K562 (cell line): ENCODE measurements around the gene EFHC1. TPM values are rescaled to one million over a fixed set of nuclear protein-coding genes. Genes with fewer than 3 reads are reported as not detected.

Experiments used
- AFF4 ChIP-seq: sonication (generic); formaldehyde crosslinking; IDR thresholded peaks from 2 replicates; pipeline ENCODE4 v1.8.0; 2023; ENCODE audit warnings: mild to moderate bottlenecking, missing genetic modification reagents
- CBX3 ChIP-seq, 2 experiments: IDR thresholded peaks; 1 replicate in 1 of 2; 2 replicates in 1 of 2; pipeline ENCODE4 v1.6.1; 2012; ENCODE audit warnings: inconsistent platforms in 2 of 2, low read length in 2 of 2, borderline replicate concordance in 1 of 2, control low read depth in 1 of 2
- HDAC3 ChIP-seq: fragments of 450-650 bp; IDR thresholded peaks from 2 replicates; pipeline ENCODE4 v1.6.1; 2018; ENCODE audit warnings: borderline replicate concordance, mild to moderate bottlenecking, moderate library complexity; ENCODE audit not compliant: partially characterized antibody
- MIER1 ChIP-seq: fragments of 450-650 bp; IDR thresholded peaks from 2 replicates; pipeline ENCODE4 v1.6.1; 2016; ENCODE audit warnings: antibody characterized with exemption, mild to moderate bottlenecking, low read depth
- NRF1 ChIP-seq, 2 experiments: fragments of 450-650 bp; IDR thresholded peaks in 1 of 2; conservative IDR thresholded peaks in 1 of 2; 2 replicates each; pipeline ENCODE4 v1.6.1; 2014; ENCODE audit warnings: mild to moderate bottlenecking in 2 of 2
- PKNOX1 ChIP-seq: fragments of 450-650 bp; IDR thresholded peaks from 2 replicates; pipeline ENCODE4 v1.6.1; 2016
- POLR2G ChIP-seq: fragments of 200-400 bp; formaldehyde crosslinking; IDR thresholded peaks from 2 replicates; pipeline ENCODE4 v1.6.1; 2017; ENCODE audit warnings: low read depth, mild to moderate bottlenecking, antibody characterized with exemption, low read length, moderate library complexity
- RBM39 ChIP-seq: fragments of 200-400 bp; formaldehyde crosslinking; optimal IDR thresholded peaks from 2 replicates; pipeline ENCODE3; 2018; ENCODE audit warnings: low read depth, low read length
- TCFL5 ChIP-seq: fragments of 250-450 bp; sonication (Bioruptor Pico); conservative IDR thresholded peaks from 2 replicates; pipeline ENCODE4 v1.6.1; 2021; ENCODE audit warnings: mild to moderate bottlenecking, moderate library complexity, matching md5 sums
- YBX1 ChIP-seq: fragments of 450-650 bp; IDR thresholded peaks from 2 replicates; pipeline ENCODE4 v1.7.1; 2016; ENCODE audit warnings: mild to moderate bottlenecking
- ZBTB33 ChIP-seq: sonication (generic); formaldehyde crosslinking; IDR thresholded peaks from 2 replicates; pipeline ENCODE4 v1.8.1; 2023; ENCODE audit warnings: mild to moderate bottlenecking, missing genetic modification reagents
- polyA plus RNA-seq, 8 experiments: library from polyadenylated mRNA; depleted of rRNA in 4 of 8; stranded (reverse) in 5 of 8; unstranded in 3 of 8; fragments of >200 nt; fragmentation: Nextera tagmentation in 2 of 8; fragmentation: Illumina TruSeq in 1 of 8; extraction: Ambion mirVana in 2 of 8; extraction: Trizol in 1 of 8; gene quantifications; 2 replicates each; pipeline versions ENCODE4 v1.2.1 to v1.2.3, GENCODE V29; 2011 to 2014; ENCODE audit warnings: inconsistent platforms in 1 of 8, missing spikeins in 1 of 8
- total RNA-seq, 7 experiments: library from RNA; depleted of rRNA in 6 of 7; stranded (reverse); fragments of >200 nt in 6 of 7; fragmentation: Illumina TruSeq in 2 of 7; extraction: Trizol in 2 of 7; gene quantifications; 2 replicates each; pipeline versions ENCODE4 v1.2.1 to v1.2.3, GENCODE V29; 2011 to 2021; ENCODE audit warnings: low replicate concordance in 1 of 7
- TF ChIP-seq, protein P1 (sequence below), 2 experiments: fragments of 250-450 bp in 1 of 2; fragments of 450-650 bp in 1 of 2; sonication (Bioruptor Pico) in 1 of 2; IDR thresholded peaks; 2 replicates each; pipeline versions ENCODE4 v1.6.1 to v1.8.0; 2016 to 2021; ENCODE audit warnings: mild to moderate bottlenecking in 2 of 2, moderate library complexity in 2 of 2, missing compliant biosample characterization in 1 of 2, missing genetic modification characterization in 1 of 2
- TF ChIP-seq, protein P2 (sequence below), 2 experiments: fragments of 450-650 bp in 1 of 2; sonication (generic) in 1 of 2; formaldehyde crosslinking in 1 of 2; IDR thresholded peaks in 1 of 2; conservative IDR thresholded peaks in 1 of 2; 2 replicates each; pipeline versions ENCODE4 v1.6.1 to v1.8.1; 2016 to 2023; ENCODE audit warnings: mild to moderate bottlenecking in 2 of 2, moderate library complexity in 2 of 2, inconsistent platforms in 1 of 2, missing genetic modification reagents in 1 of 2
- TF ChIP-seq, protein P3 (sequence below): fragments of 450-650 bp; IDR thresholded peaks from 2 replicates; pipeline ENCODE4 v1.6.1; 2016; ENCODE audit warnings: antibody characterized with exemption

EFHC1 gene
- total and polyA plus RNA-seq, 9 of the 15 experiments (the other 6 are each of a cell fraction or from before 2014, with no cell fraction given) = 9.5 to 31.0 (median 14.9) TPM

DNA sequence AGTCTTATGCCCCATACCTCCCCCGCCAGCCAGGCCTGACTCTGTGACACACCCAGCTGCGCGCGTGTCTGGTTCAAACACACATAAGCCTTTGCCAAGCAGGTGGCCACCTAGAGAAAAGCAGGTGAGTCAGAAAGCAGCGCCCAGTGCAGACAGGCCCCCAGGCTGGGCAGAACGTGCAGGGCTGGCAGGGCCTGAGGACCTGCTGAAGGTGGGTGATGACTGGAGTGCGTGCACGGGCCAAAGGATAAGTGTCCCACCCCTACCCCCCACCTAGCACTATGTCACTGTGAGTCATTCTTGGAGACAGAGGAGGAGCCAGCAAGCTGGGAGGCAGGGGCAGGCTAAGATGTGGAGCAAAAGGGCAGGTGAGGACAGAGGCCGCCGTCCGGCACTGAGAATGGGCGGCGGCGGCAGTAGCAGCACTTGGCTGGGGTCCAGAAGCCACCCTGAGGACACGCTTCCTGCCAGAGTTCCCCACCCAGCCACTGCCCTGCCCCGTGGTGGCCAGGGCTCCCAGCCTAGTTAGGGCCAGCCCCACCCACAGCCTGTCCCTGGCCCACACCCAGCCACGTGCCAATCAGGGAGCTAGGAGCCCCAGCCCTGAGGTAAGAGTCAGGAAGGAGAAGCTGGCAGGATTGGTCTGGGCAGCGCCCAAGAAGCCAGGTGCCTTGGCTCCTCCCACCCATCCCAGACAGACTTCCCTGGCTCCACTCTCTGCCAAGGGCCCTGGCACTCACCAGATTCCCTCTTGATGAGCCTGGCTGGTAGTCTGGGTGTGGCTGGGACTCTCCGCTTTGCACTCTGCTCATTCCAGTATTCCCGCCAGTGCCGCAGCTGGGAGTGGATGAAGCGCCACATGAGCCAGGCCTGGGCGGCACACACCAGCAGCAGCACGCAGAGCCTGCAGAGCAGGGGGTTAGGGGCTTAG is 84.0 kb downstream of the EFHC1 start (continued):
- TF ChIP-seq, protein P1, sequence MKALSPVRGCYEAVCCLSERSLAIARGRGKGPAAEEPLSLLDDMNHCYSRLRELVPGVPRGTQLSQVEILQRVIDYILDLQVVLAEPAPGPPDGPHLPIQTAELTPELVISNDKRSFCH (CRISPR knock-in tag; IDR thresholded peaks at IDR 0.05) = no peak
- TF ChIP-seq, protein P1 (tag; IDR thresholded peaks at IDR 0.05) = 0 out of 2 replicates have a peak, but pooled peaks have one; percentile 21
- TF ChIP-seq HDAC3 (peak; percentile 24), NRF1 (conservative IDR thresholded peaks at IDR 0.05 in 1 of 2, IDR thresholded peaks at IDR 0.05 in 1 of 2) (peak; percentile 69 to 77), PKNOX1 (peak; percentile 73), TCFL5 (no peak), RBM39 (no peak), MIER1 (no peak), POLR2G (peak; percentile 68), ZBTB33 (CRISPR knock-in tag) (peak; percentile 99), AFF4 (CRISPR knock-in tag) (no peak), YBX1 (no peak), CBX3 (IDR thresholded peaks at IDR 0.05; ENCODE audit: borderline replicate concordance in 1 of 2, low read length in 2 of 2) (peak in 1 of 2 experiments; percentile 31; a peak in 1 of 3 replicates)
- TF ChIP-seq, protein P2, sequence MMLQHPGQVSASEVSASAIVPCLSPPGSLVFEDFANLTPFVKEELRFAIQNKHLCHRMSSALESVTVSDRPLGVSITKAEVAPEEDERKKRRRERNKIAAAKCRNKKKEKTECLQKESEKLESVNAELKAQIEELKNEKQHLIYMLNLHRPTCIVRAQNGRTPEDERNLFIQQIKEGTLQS (IDR thresholded peaks at IDR 0.05) = peak; percentile 95
- TF ChIP-seq, protein P2 (CRISPR knock-in tag; conservative IDR thresholded peaks at IDR 0.05) = peak; percentile 65; the same call in 1 of the 2 replicates
- TF ChIP-seq, protein P3, sequence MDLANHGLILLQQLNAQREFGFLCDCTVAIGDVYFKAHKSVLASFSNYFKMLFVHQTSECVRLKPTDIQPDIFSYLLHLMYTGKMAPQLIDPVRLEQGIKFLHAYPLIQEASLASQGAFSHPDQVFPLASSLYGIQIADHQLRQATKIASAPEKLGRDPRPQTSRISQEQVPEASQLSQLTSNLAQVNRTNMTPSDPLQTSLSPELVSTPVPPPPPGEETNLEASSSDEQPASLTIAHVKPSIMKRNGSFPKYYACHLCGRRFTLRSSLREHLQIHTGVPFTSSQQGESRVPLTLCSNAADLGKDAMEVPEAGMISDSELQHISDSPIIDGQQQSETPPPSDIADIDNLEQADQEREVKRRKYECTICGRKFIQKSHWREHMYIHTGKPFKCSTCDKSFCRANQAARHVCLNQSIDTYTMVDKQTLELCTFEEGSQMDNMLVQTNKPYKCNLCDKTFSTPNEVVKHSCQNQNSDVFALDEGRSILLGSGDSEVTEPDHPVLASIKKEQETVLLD = 0 out of 2 replicates have a peak, but pooled peaks have one; percentile 9
